ENCODE measurements around the gene MIS12.

The MIS12 gene

GRCh38 chr17:5499476-5500231 lies 13.3 kb downstream of the MIS12 start:
- Histone ChIP-seq H3K27me3 (ENCODE audit: control insufficient read depth in 1 of 2, insufficient read depth in 2 of 2, low read length in 2 of 2) (peaks cover 0 to 16% of the 10 kb centered on the region in 2 donors), H3K4me1 (ENCODE audit: control insufficient read depth in 1 of 2, insufficient read depth in 2 of 2, low read length in 2 of 2) (peaks cover 0 to 8% of the 10 kb centered on the region in 2 donors), H3K27ac (ENCODE audit: low read depth, low read length) (no peak overlapping the region), H3K9me3 (ENCODE audit: control insufficient read depth in 1 of 2, low read length in 2 of 2) (no peaks in the 10 kb centered on the region), H3K9ac (ENCODE audit: low read depth in 1 of 2, low read length in 2 of 2) (peak overlapping the region in 1 of 2 donors; percentile 25), H3K36me3 (ENCODE audit: control insufficient read depth in 1 of 2, insufficient read depth in 2 of 2, low read length in 2 of 2) (no peaks in the 10 kb centered on the region), H3K4me3 (ENCODE audit: low read depth in 1 of 2, low read length in 2 of 2) (peak overlapping the region in 1 of 2 donors; percentile 61)

- Histone ChIP-seq H3K36me3 (ENCODE audit: control insufficient read depth in 1 of 2, insufficient read depth in 2 of 2, low read length in 2 of 2) (no peaks in the 10 kb centered on the region), H3K4me1 (ENCODE audit: control insufficient read depth in 1 of 2, insufficient read depth in 2 of 2, low read length in 2 of 2) (peaks cover 0 to 8% of the 10 kb centered on the region in 2 donors), H3K9me3 (ENCODE audit: control insufficient read depth in 1 of 2, low read length in 2 of 2) (no peaks in the 10 kb centered on the region), H3K27me3 (ENCODE audit: control insufficient read depth in 1 of 2, insufficient read depth in 2 of 2, low read length in 2 of 2) (peaks cover 0 to 16% of the 10 kb centered on the region in 2 donors), H3K9ac (ENCODE audit: low read depth in 1 of 2, low read length in 2 of 2) (peak overlapping the region in 1 of 2 donors; percentile 25), H3K4me3 (ENCODE audit: low read depth in 1 of 2, low read length in 2 of 2) (peak overlapping the region; percentile 61), H3K27ac (ENCODE audit: low read depth, low read length) (no peak overlapping the region)
Measured at GRCh38 chr17:5500247-5500588, 13.9 kb downstream of the MIS12 start.

- peak overlapping the region in 1 of 2 donors; percentile 25 for H3K9ac ChIP-seq (ENCODE audit: low read depth in 1 of 2, low read length in 2 of 2)
- H3K27me3 ChIP-seq (ENCODE audit: control insufficient read depth in 1 of 2, insufficient read depth in 2 of 2, low read length in 2 of 2): peaks cover 0 to 16% of the 10 kb centered on the region in 2 donors
- peak overlapping the region; percentile 61 for H3K4me3 ChIP-seq (ENCODE audit: low read depth in 1 of 2, low read length in 2 of 2)
- no peak overlapping the region for H3K27ac ChIP-seq (ENCODE audit: low read depth, low read length)
- no peaks in the 10 kb centered on the region for H3K9me3 ChIP-seq (ENCODE audit: control insufficient read depth in 1 of 2, low read length in 2 of 2)
- peaks cover 0 to 8% of the 10 kb centered on the region in 2 donors for H3K4me1 ChIP-seq (ENCODE audit: control insufficient read depth in 1 of 2, insufficient read depth in 2 of 2, low read length in 2 of 2)
- H3K36me3 ChIP-seq (ENCODE audit: control insufficient read depth in 1 of 2, insufficient read depth in 2 of 2, low read length in 2 of 2): no peaks in the 10 kb centered on the region
Measured at GRCh38 chr17:5500589-5501391, 14.4 kb downstream of the MIS12 start.

- Histone ChIP-seq H3K27me3 (ENCODE audit: control insufficient read depth in 1 of 2, insufficient read depth in 2 of 2, low read length in 2 of 2) (peaks cover 0 to 16% of the 10 kb centered on the region in 2 donors), H3K27ac (ENCODE audit: low read depth, low read length) (no peak overlapping the region), H3K36me3 (ENCODE audit: control insufficient read depth in 1 of 2, insufficient read depth in 2 of 2, low read length in 2 of 2) (no peaks in the 10 kb centered on the region), H3K9me3 (ENCODE audit: control insufficient read depth in 1 of 2, low read length in 2 of 2) (no peaks in the 10 kb centered on the region), H3K4me1 (ENCODE audit: control insufficient read depth in 1 of 2, insufficient read depth in 2 of 2, low read length in 2 of 2) (peaks cover 0 to 8% of the 10 kb centered on the region in 2 donors), H3K9ac (ENCODE audit: low read depth in 1 of 2, low read length in 2 of 2) (no peak overlapping the region), H3K4me3 (ENCODE audit: low read depth in 1 of 2, low read length in 2 of 2) (no peak overlapping the region)
Measured at GRCh38 chr17:5501685-5502084, 15.3 kb downstream of the MIS12 start.

- Histone ChIP-seq H3K27me3 (ENCODE audit: control insufficient read depth in 1 of 2, insufficient read depth in 2 of 2, low read length in 2 of 2) (peaks cover 0 to 16% of the 10 kb centered on the region in 2 donors), H3K9ac (ENCODE audit: low read depth in 1 of 2, low read length in 2 of 2) (no peak overlapping the region), H3K36me3 (ENCODE audit: control insufficient read depth in 1 of 2, insufficient read depth in 2 of 2, low read length in 2 of 2) (no peaks in the 10 kb centered on the region), H3K4me1 (ENCODE audit: control insufficient read depth in 1 of 2, insufficient read depth in 2 of 2, low read length in 2 of 2) (peaks cover 0 to 8% of the 10 kb centered on the region in 2 donors), H3K4me3 (ENCODE audit: low read depth in 1 of 2, low read length in 2 of 2) (no peak overlapping the region), H3K9me3 (ENCODE audit: control insufficient read depth in 1 of 2, low read length in 2 of 2) (no peaks in the 10 kb centered on the region), H3K27ac (ENCODE audit: low read depth, low read length) (no peak overlapping the region)
Measured at GRCh38 chr17:5502552-5502951, 16.2 kb downstream of the MIS12 start.

GRCh38 chr17:5506307-5506706 lies 19.9 kb downstream of the MIS12 start:
- no peak overlapping the region for H3K27ac ChIP-seq (ENCODE audit: low read depth, low read length)
- H3K4me3 ChIP-seq (ENCODE audit: low read depth in 1 of 2, low read length in 2 of 2): no peak overlapping the region
- H3K27me3 ChIP-seq (ENCODE audit: control insufficient read depth in 1 of 2, insufficient read depth in 2 of 2, low read length in 2 of 2): no peaks in the 10 kb centered on the region
- H3K9me3 ChIP-seq (ENCODE audit: control insufficient read depth in 1 of 2, low read length in 2 of 2): no peaks in the 10 kb centered on the region
- H3K36me3 ChIP-seq (ENCODE audit: control insufficient read depth in 1 of 2, insufficient read depth in 2 of 2, low read length in 2 of 2): no peaks in the 10 kb centered on the region
- H3K4me1 ChIP-seq (ENCODE audit: control insufficient read depth in 1 of 2, insufficient read depth in 2 of 2, low read length in 2 of 2): peaks cover 0 to under 1% of the 10 kb centered on the region in 2 donors
- H3K9ac ChIP-seq (ENCODE audit: low read depth in 1 of 2, low read length in 2 of 2): no peak overlapping the region

- no peaks in the 10 kb centered on the region for H3K27me3 ChIP-seq (ENCODE audit: control insufficient read depth in 1 of 2, insufficient read depth in 2 of 2, low read length in 2 of 2)
- no peak overlapping the region for H3K27ac ChIP-seq (ENCODE audit: low read depth, low read length)
- H3K9ac ChIP-seq (ENCODE audit: low read depth in 1 of 2, low read length in 2 of 2): no peak overlapping the region
- no peak overlapping the region for H3K4me3 ChIP-seq (ENCODE audit: low read depth in 1 of 2, low read length in 2 of 2)
- no peaks in the 10 kb centered on the region for H3K9me3 ChIP-seq (ENCODE audit: control insufficient read depth in 1 of 2, low read length in 2 of 2)
- H3K36me3 ChIP-seq (ENCODE audit: control insufficient read depth in 1 of 2, insufficient read depth in 2 of 2, low read length in 2 of 2): no peaks in the 10 kb centered on the region
- H3K4me1 ChIP-seq (ENCODE audit: control insufficient read depth in 1 of 2, insufficient read depth in 2 of 2, low read length in 2 of 2): no peaks in the 10 kb centered on the region
Measured at GRCh38 chr17:5508810-5509209, 22.4 kb downstream of the MIS12 start.

- no peak overlapping the region for H3K9ac ChIP-seq (ENCODE audit: low read depth in 1 of 2, low read length in 2 of 2)
- no peaks in the 10 kb centered on the region for H3K27me3 ChIP-seq (ENCODE audit: control insufficient read depth in 1 of 2, insufficient read depth in 2 of 2, low read length in 2 of 2)
- H3K36me3 ChIP-seq (ENCODE audit: control insufficient read depth in 1 of 2, insufficient read depth in 2 of 2, low read length in 2 of 2): peaks cover 0 to 3% of the 10 kb centered on the region in 2 donors
- H3K4me3 ChIP-seq (ENCODE audit: low read depth in 1 of 2, low read length in 2 of 2): no peak overlapping the region
- no peaks in the 10 kb centered on the region for H3K4me1 ChIP-seq (ENCODE audit: control insufficient read depth in 1 of 2, insufficient read depth in 2 of 2, low read length in 2 of 2)
- no peaks in the 10 kb centered on the region for H3K9me3 ChIP-seq (ENCODE audit: control insufficient read depth in 1 of 2, low read length in 2 of 2)
- H3K27ac ChIP-seq (ENCODE audit: low read depth, low read length): no peak overlapping the region
Measured at GRCh38 chr17:5509482-5509881, 23.1 kb downstream of the MIS12 start.

- Histone ChIP-seq H3K9ac (ENCODE audit: low read depth in 1 of 2, low read length in 2 of 2) (no peak overlapping the region), H3K27me3 (ENCODE audit: control insufficient read depth in 1 of 2, insufficient read depth in 2 of 2, low read length in 2 of 2) (no peaks in the 10 kb centered on the region), H3K4me3 (ENCODE audit: low read depth in 1 of 2, low read length in 2 of 2) (no peak overlapping the region), H3K9me3 (ENCODE audit: control insufficient read depth in 1 of 2, low read length in 2 of 2) (no peaks in the 10 kb centered on the region), H3K36me3 (ENCODE audit: control insufficient read depth in 1 of 2, insufficient read depth in 2 of 2, low read length in 2 of 2) (peaks cover 0 to 11% of the 10 kb centered on the region in 2 donors), H3K4me1 (ENCODE audit: control insufficient read depth in 1 of 2, insufficient read depth in 2 of 2, low read length in 2 of 2) (no peaks in the 10 kb centered on the region), H3K27ac (ENCODE audit: low read depth, low read length) (no peak overlapping the region)
Measured at GRCh38 chr17:5510771-5511170, 24.4 kb downstream of the MIS12 start.
